ENCODE results near the gene CFAP52.

GRCh38 chr17:9553181-9553580, 23.3 kb upstream of the CFAP52 start:
- no peak for TF ChIP-seq POLR2AphosphoS5 (IDR thresholded peaks at IDR 0.05; ENCODE audit: low read depth, low read length)
- no peak for TF ChIP-seq TAF1 (IDR thresholded peaks at IDR 0.05; ENCODE audit: borderline replicate concordance, insufficient read depth, low read length)
- no peak for TF ChIP-seq SIN3A (IDR thresholded peaks at IDR 0.05; ENCODE audit: borderline replicate concordance, insufficient read depth, low read length)
- no peak for TF ChIP-seq REST (IDR thresholded peaks at IDR 0.05; ENCODE audit: insufficient read depth in 1 of 2, low read depth in 2 of 2, low read length in 2 of 2)

Data from PFSK-1 (cell line).